Measurements from ENCODE around the gene BPIFB6. TPM values are rescaled to one million over a fixed set of nuclear protein-coding genes. Genes with fewer than 3 reads are reported as not detected.

BPIFB6 gene
- total and polyA plus RNA-seq, 10 of the 15 experiments (the other 5 are each of a cell fraction or from before 2014, with no cell fraction given): not detected

- Histone ChIP-seq H3K9ac (ENCODE audit: control insufficient read depth, insufficient read depth, low read length) (no peak overlapping the region), H3K36me3 (ENCODE audit: control insufficient read depth in 2 of 2, insufficient read depth in 2 of 2, low read length in 1 of 2) (no peaks in the 10 kb centered on the region), H3K4me3 (no peak overlapping the region), H4K20me1 (ENCODE audit: control insufficient read depth, insufficient read depth) (no peaks in the 10 kb centered on the region), H3K4me1 (ENCODE audit: control insufficient read depth, insufficient read depth, low read length) (peaks cover 3% of the 10 kb centered on the region), H3K4me2 (ENCODE audit: control insufficient read depth, insufficient read depth) (no peak overlapping the region), H3K79me2 (ENCODE audit: control insufficient read depth, insufficient read depth, low read length) (no peaks in the 10 kb centered on the region), H3K27me3 (replicated peaks in 1 of 2; ENCODE audit: control insufficient read depth in 2 of 2, insufficient read depth in 2 of 2, low read length in 1 of 2) (peaks cover 0 to 1% of the 10 kb centered on the region in 2 experiments; a peak in 1 of 4 replicates), H3K27ac (ENCODE audit: control insufficient read depth, insufficient read depth) (no peak overlapping the region), H2AFZ (ENCODE audit: control insufficient read depth, low read depth, low read length) (no peak overlapping the region), H3K9me3 (replicated peaks; ENCODE audit: control insufficient read depth, insufficient read depth, low read length) (no peaks in the 10 kb centered on the region)
- no TSS peak for BruUV-seq (replicated peaks)
- no peak for DNase-seq (ENCODE audit: low read depth, low spot score)
- intact Hi-C loops (cut with micrococcal nuclease; ENCODE audit: unreplicated experiment) (no loop called here), in situ Hi-C loops (cut with MboI) (no loop called here)
- ATAC-seq: no peak
- POLR2A ChIA-PET: no interaction called here
- TF ChIP-seq E2F4 (IDR thresholded peaks at IDR 0.05; ENCODE audit: low read depth, low read length) (no peak), KAT2A (conservative IDR thresholded peaks at IDR 0.05; ENCODE audit: control insufficient read depth, low read depth, low read length) (no peak), IKZF1 (conservative IDR thresholded peaks at IDR 0.05) (no peak), ZNF687 (IDR thresholded peaks at IDR 0.05) (no peak), NFYA (IDR thresholded peaks at IDR 0.05; ENCODE audit: borderline replicate concordance, low read depth, low read length) (no peak), PRDM15 (CRISPR knock-in tag; IDR thresholded peaks at IDR 0.05) (no peak), NR2F1 (conservative IDR thresholded peaks at IDR 0.05) (no peak)
- SMC1A ChIA-PET (ENCODE audit: uncharacterized antibody, unreplicated experiment): no interaction called here
- RAD21 ChIA-PET (ENCODE audit: unreplicated experiment): no interaction called here
- CTCF ChIA-PET: no interaction called here
- WGBS (ENCODE audit: insufficient coverage, insufficient replicate concordance, low lambda C conversion rate, missing lambda C conversion rate): 16% methylated on average over 10 of the region's 10 CpGs
- FAIRE-seq: no peak
Measured at GRCh38 chr20:33026779-33027759, 4.4 kb upstream of the BPIFB6 start.

Measured in GM12878 (cell line).